NCI-H446 treated with DMSO at 0.1 percent for 48 hours (cell line): ENCODE measurements around the gene ISM2.

Experiments
- DNase-seq: peaks from one replicate; lab custom pipeline; 2025; lab: John Stamatoyannopoulos, UW

The ISM2 gene

GRCh38 chr14:77508249-77508648 is 9.6 kb upstream of the ISM2 start:
- no peak for DNase-seq

GRCh38 chr14:77507762-77508161 is 9.1 kb upstream of the ISM2 start:
- no peak for DNase-seq

- DNase-seq = no peak
Measured at GRCh38 chr14:77505031-77505430, 6.4 kb upstream of the ISM2 start.

DNA sequence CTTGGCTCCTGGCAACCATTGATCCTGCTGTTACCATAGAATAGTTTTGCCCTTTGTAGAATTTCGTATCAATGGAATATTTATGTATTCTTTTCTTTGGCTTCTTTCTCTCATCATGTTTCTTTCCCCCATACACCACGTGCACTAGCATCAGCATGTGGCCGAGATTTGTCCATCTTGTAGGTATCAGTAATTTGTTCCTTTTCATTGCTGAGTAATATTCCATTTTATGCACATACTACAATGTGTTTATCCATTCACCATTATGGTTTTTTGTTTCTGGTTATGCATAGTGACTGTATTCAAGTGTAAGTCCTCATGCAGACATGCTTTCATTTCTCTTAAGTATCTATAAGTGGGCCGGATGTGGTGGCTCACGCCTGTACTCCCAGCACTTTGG is 4.5 kb upstream of the ISM2 start:
- DNase-seq = no peak

DNA sequence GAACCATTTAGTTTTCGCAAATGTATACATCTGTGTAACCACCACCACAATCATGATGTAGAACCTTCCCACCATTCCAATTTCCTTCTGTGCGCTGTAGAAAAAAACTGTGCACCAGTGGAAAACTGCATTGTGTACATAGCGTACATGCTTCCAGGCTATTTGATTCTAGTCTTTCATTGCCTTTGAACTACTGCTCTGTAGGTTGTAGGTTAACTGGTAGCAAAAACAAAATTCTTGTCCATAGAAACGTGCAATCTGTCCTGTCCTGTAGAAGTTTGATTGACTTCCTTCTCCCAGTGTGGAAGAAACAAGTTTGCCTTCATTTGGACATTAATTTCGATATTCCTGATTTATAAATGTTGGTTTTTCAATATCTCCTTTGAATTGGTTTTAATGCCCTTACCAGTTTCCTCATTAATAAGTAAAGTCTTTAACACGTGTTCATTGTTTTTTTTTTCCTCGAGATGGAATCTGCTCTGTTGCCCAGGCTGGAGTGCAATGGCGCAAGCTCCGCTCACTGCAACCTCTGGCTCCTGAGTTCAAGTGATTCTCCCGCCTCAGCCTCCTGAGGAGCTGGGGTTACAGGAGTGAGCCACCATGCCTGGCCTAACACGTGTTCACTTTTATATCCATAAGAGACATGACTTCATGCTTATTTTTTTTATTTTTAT is 3.6 kb upstream of the ISM2 start:
- no peak for DNase-seq

GRCh38 chr14:77498984-77499527 is 440 bp upstream of the ISM2 start:
- DNase-seq = no peak

- no peak for DNase-seq
Measured at GRCh38 chr14:77495334-77495733, 3.3 kb downstream of the ISM2 start.

- DNase-seq = no peak
Measured at GRCh38 chr14:77491056-77491455, 7.6 kb downstream of the ISM2 start.

GRCh38 chr14:77490347-77490986 is 8.1 kb downstream of the ISM2 start:
- DNase-seq = no peak

GRCh38 chr14:77489041-77489440 is 9.6 kb downstream of the ISM2 start:
- DNase-seq = no peak

DNA sequence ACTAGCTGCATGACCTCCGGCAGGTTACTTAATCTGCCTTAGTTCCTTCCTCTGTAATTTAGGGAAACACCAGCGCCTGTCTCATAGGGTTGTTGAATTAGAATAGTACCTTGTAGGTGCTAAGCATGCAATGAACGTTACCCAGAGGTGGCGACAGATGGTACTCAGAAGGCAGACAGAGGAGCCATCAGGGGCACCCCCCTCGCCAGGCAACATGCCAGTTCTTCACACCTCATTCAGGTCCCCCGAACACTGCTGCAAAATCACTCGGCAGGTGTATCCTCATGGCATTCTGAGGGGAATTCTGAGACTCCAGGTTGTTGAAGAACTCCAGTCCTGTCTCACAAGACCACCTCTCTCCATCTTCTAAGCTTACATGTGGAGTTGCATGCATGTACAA is 10.1 kb downstream of the ISM2 start:
- no peak for DNase-seq

DNA sequence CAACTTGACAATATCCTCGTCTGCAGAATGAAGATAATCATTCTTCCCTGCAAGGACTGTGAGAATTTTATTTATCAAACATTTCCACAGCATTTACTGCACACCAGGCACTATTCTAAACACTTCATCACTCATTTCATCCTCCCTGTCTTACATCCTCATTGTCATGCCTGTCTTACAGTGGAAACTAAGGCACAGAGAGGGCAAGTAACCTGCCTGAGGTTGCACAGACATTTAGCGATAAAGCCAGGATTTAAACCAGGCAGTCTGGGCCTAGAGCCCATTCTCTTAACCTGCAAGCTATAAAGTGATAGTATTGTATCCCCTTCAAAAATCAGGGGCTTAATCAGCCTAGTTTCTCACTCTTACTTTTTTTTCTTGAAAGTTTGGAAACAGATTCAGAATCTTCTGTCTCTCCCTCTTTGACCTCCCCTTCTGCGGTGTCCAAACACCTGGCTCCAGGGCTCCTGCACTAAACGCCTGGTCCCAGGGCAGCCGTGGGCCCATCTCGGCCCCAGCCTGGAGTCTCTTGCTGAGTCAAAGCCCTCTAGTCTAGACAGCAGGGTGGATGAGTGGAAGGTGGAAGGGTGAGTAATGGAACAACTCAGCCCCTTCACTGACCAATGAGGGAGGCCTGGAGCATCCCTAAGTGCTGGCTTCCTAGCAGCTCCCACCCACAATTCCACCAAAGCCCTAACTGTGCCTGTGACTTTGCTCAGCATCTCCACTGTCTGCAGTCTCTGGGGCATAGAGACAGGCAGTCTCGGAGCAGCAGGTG is 12.5 kb downstream of the ISM2 start:
- no peak for DNase-seq

DNA sequence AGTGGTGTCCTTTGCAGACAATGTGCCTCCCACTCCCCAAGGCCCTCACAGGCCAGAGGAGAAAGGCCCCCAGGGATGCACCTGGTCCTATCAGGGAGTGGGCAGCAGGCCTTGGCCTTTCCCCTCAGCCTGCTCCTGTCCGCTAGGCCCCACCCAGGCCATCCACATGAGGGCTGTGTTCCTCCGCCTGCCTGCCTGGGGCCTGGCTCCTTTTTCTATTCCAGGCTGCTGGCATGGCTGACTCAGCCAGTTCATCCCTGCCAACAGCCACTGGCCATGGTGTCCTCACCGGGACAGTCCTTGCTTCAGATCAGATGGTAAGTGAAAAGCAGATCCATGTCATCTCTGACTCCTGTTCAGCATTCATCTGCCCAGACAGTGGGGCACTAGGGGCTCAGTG is 13.4 kb downstream of the ISM2 start:
- DNase-seq = no peak

DNA sequence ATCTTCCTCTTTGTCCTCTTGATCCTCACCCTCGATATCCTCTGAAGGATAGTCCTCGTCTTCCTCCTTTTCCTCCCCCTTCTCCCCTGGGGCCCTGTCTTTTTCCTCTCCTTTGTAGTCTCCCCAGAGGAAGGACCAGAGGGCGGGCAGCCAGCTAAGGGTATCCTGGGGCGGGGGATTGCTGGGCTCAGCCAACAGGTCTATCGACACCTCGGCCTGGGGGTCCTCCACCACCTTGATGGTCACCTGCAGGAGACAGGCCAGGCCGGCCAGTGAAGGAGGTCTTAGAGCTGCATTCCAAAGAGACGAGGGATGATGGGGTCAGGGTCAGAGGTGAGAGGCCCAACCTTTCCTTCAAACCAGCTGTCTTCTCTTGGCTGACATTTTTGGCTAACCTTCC is 16.2 kb downstream of the ISM2 start:
- no peak for DNase-seq

DNA sequence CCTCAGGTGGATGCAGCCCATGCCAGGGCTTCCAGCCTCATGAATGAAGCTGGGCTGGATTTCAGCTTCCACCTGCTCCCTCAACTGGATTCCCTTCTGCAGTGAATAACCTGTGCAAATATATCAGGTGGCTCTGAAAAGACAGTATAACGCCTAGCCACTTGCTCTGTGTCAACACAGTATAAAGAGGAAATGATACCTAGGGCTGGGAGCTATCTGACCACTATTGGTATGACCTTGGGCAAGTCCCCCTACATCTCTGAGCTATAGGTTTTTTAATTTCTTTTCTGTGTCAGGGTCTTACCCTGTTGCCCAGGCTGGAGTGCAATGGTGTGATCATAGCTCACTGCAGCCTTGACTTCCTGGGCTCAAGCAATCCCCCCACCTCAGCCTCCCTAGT is 19.8 kb downstream of the ISM2 start:
- no peak for DNase-seq

- DNase-seq = no peak
Measured at GRCh38 chr14:77478029-77478428, 20.6 kb downstream of the ISM2 start.

DNA sequence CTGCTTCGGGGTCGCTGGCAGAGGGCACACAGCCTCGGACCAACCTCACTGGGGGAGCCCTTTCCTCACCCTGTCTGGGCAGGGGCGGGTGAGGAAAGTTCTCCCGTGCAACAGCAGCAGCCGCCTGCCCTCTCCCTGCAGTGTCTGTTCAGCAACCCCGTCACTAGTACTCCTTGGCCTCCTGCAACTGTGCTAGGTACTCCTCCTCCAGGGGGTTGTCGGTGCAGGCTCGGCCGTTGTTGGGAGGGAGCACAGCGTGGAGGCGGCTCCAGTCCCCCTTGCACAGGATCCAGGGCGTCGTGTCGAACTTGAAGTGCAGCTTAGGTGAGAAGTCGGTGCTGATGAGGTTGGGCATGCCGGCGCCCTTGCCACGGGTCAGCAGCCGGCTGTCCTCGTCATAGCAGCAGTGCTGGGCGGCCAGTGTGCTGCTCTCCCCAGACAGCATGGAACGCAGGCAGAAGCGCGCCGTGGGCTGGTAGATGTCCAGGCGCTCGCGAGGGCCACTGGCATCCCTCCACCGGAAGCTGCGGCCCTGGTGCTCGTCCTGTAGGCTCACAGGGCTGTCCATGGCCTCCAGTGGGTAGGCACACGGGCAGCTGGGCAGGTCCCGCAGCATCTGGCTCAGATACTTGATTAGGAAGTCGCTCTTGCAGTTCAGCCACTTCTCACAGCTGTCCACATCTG is 23.0 kb downstream of the ISM2 start:
- DNase-seq = no peak

GRCh38 chr14:77474479-77475177 is 24.0 kb downstream of the ISM2 start:
- DNase-seq = no peak

GRCh38 chr14:77473921-77474320 is 24.7 kb downstream of the ISM2 start:
- DNase-seq = no peak

DNA sequence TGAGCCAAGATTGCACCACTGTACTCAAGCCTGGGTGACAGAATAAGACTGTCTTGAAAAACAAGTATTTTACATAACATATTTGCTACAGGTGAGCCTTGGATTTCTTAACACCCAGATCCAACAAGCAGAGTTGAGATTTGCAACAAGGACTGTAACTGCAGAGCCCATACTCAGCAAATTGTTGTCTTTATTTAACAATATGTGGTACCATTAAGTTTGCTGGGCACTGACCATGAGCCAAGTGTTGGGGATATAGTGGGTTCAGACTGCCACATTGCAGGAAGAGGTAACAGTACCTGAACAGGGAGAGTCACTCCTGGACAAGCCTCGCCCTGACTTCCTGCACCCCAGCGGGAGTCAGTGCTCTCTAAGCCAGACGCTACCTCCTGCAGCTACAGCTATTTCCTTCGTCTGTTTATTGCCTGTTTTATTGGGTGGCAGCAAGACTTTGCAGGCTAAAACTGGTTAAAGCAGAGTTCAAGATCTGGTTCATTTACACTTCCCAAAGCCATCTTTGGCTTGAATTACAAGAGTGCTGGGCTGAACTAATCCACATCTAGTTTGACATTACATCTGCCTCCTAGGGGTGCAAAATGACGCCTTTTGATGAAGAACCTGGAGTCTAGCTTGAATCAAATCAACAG is 28.3 kb downstream of the ISM2 start:
- no peak for DNase-seq

GRCh38 chr14:77469539-77469938 is 29.1 kb downstream of the ISM2 start:
- no peak for DNase-seq
